ENCODE results near the gene JSRP1.

Gene JSRP1

DNA sequence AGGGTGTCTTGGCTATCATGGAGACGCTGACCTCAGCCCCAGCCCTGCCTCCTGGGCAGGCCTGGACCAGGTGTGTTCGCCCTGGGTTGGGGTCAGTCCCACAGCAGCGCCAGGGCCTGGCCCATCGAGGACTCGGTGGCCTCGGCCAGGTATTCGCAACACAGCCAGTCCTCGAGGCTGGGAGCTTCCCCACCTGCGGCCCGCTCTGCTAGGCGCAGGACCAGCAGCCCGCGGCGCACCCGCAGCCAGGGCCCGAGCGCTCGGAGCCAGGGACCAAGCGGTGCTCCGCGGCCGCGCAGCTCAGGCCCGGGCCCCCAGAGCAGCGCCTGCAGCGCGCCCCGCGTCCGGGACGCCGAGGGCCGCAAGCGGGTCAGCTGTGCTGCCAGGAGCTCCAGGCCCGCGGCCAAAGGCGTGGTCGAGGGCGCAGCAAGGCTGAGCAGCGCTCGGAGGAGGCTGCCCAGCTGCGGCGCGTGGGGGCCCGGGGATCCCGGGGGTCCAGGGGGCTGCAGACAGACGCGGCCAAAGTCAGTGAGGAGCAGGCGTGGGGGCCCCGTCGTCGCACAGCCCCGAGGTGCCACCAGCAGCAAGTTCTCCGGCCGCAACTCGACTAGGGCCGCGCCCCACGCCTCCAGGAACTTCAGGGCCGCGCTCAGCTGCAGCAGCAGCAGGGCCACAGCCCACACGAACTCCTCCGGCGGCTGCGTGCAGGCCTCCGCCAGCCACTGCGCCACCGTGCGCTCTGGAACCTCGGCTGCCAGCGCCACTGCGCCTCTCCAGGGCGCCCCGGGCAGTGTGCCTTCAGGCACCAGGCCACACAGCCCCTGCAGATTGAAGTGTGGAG, 19.6 kb upstream of the JSRP1 start:
- TF ChIP-seq, protein P1, sequence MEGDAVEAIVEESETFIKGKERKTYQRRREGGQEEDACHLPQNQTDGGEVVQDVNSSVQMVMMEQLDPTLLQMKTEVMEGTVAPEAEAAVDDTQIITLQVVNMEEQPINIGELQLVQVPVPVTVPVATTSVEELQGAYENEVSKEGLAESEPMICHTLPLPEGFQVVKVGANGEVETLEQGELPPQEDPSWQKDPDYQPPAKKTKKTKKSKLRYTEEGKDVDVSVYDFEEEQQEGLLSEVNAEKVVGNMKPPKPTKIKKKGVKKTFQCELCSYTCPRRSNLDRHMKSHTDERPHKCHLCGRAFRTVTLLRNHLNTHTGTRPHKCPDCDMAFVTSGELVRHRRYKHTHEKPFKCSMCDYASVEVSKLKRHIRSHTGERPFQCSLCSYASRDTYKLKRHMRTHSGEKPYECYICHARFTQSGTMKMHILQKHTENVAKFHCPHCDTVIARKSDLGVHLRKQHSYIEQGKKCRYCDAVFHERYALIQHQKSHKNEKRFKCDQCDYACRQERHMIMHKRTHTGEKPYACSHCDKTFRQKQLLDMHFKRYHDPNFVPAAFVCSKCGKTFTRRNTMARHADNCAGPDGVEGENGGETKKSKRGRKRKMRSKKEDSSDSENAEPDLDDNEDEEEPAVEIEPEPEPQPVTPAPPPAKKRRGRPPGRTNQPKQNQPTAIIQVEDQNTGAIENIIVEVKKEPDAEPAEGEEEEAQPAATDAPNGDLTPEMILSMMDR (IDR thresholded peaks at IDR 0.05; ENCODE audit: insufficient read depth, low read length), result no peak
- 0 out of 2 replicates have a peak, but pooled peaks have one; percentile 4 for TF ChIP-seq POLR2AphosphoS5 (IDR thresholded peaks at IDR 0.05; ENCODE audit: low read depth)
- Histone ChIP-seq H3K4me3 (replicated peaks; ENCODE audit: insufficient read depth, low read length) (no peak overlapping the region), H3K27me3 (ENCODE audit: insufficient read depth, poor library complexity, severe bottlenecking) (no peaks in the 10 kb centered on the region), H3K27ac (replicated peaks) (no peak overlapping the region)
- no peak for DNase-seq (ENCODE audit: low read depth in 1 of 2, low spot score in 1 of 2)

DNA sequence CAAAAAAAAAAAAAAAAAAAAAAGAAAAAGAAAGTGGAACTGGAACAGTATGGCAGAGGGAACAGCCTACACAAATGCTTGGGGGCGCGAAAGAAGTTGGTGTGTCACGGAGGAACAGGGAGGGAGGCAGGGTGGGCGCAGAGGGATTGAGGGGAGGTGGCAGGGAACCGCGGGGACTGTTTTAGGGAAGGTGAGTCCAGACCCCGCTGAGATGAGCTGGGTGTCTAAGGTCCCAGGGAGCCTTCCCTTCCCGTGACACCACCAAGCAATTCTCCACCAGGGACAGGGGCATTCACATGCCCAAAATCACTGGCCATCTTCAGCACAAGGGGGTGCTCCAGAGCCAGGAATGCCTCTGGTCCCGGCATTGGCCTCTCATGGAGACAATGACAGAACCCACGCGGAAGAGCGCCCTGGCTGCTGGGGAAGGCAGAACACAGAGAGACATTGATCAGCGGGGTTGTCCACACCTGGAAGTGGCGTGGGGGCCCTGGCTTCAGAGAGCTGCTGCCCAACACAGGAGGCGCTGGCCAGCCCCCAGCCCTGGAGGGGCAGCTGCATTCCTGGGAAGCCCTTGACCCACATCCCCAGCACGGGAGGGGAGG, 18.8 kb upstream of the JSRP1 start:
- no peaks in the 10 kb centered on the region for H3K27me3 ChIP-seq (ENCODE audit: insufficient read depth, poor library complexity, severe bottlenecking)
- TF ChIP-seq GABPA (IDR thresholded peaks at IDR 0.05; ENCODE audit: low read depth) (no peak), SPI1 (IDR thresholded peaks at IDR 0.05; ENCODE audit: borderline replicate concordance, low read depth) (no peak), POLR2AphosphoS5 (IDR thresholded peaks at IDR 0.05; ENCODE audit: low read depth) (peak; percentile 40; the same call in 1 of the 2 replicates)
- TF ChIP-seq, protein P2, sequence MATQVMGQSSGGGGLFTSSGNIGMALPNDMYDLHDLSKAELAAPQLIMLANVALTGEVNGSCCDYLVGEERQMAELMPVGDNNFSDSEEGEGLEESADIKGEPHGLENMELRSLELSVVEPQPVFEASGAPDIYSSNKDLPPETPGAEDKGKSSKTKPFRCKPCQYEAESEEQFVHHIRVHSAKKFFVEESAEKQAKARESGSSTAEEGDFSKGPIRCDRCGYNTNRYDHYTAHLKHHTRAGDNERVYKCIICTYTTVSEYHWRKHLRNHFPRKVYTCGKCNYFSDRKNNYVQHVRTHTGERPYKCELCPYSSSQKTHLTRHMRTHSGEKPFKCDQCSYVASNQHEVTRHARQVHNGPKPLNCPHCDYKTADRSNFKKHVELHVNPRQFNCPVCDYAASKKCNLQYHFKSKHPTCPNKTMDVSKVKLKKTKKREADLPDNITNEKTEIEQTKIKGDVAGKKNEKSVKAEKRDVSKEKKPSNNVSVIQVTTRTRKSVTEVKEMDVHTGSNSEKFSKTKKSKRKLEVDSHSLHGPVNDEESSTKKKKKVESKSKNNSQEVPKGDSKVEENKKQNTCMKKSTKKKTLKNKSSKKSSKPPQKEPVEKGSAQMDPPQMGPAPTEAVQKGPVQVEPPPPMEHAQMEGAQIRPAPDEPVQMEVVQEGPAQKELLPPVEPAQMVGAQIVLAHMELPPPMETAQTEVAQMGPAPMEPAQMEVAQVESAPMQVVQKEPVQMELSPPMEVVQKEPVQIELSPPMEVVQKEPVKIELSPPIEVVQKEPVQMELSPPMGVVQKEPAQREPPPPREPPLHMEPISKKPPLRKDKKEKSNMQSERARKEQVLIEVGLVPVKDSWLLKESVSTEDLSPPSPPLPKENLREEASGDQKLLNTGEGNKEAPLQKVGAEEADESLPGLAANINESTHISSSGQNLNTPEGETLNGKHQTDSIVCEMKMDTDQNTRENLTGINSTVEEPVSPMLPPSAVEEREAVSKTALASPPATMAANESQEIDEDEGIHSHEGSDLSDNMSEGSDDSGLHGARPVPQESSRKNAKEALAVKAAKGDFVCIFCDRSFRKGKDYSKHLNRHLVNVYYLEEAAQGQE (IDR thresholded peaks at IDR 0.05; ENCODE audit: insufficient replicate concordance, low read depth), result peak; percentile 64
- TF ChIP-seq, protein P1 (IDR thresholded peaks at IDR 0.05; ENCODE audit: insufficient read depth, low read length), result peak; percentile 29
- no peak overlapping the region for H3K27ac ChIP-seq (replicated peaks)
- DNase-seq (ENCODE audit: low read depth in 1 of 2, low spot score in 1 of 2), result peak; percentile 62 to 83
- no peak overlapping the region for H3K4me3 ChIP-seq (replicated peaks; ENCODE audit: insufficient read depth, low read length)

DNA sequence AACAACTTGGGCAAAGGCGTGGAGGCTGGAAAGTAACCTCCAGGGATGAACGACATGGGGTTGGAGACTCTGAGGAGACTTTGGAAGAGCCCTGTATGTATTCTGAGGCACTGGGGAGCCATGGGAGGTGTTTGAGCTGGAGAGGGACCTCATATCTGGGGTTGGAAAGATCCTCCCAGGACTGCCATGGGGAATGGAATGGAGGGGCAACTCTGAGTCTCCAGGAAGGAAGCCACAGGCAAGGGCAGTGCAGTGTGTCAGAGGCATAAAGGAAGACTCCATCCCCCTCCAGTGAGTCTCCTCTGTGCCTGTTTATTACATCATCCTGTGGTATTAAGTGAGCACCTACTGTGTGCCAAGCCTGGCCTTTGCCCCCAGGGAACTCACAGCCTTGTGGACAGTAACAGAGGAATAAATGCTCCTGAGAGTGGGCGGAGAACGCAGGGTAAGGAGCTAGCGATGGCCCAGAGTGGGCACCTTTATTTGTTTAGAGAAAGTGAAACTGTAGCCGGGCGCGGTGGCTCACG, 18.0 kb upstream of the JSRP1 start:
- no peak for DNase-seq (ENCODE audit: low read depth in 1 of 2, low spot score in 1 of 2)
- Histone ChIP-seq H3K27me3 (ENCODE audit: insufficient read depth, poor library complexity, severe bottlenecking) (no peaks in the 10 kb centered on the region), H3K27ac (replicated peaks) (no peak overlapping the region), H3K4me3 (replicated peaks; ENCODE audit: insufficient read depth, low read length) (no peak overlapping the region)
- TF ChIP-seq SPI1 (IDR thresholded peaks at IDR 0.05; ENCODE audit: borderline replicate concordance, low read depth), result no peak
- TF ChIP-seq GABPA (IDR thresholded peaks at IDR 0.05; ENCODE audit: low read depth), result no peak
- TF ChIP-seq, protein P1 (IDR thresholded peaks at IDR 0.05; ENCODE audit: insufficient read depth, low read length), result no peak
- no peak for TF ChIP-seq POLR2AphosphoS5 (IDR thresholded peaks at IDR 0.05; ENCODE audit: low read depth)
- TF ChIP-seq, protein P2 (IDR thresholded peaks at IDR 0.05; ENCODE audit: insufficient replicate concordance, low read depth), result no peak
